ENCODE results near the gene LDLRAD4.

LDLRAD4 gene

GRCh38 chr18:13585379-13586153 is 367.0 kb downstream of the LDLRAD4 start:
- DNase-seq = no peak

- DNase-seq = no peak
Measured at GRCh38 chr18:13587001-13587400, 368.4 kb downstream of the LDLRAD4 start.

GRCh38 chr18:13587477-13587876 is 368.9 kb downstream of the LDLRAD4 start:
- DNase-seq = no peak

GRCh38 chr18:13587937-13588336 is 369.4 kb downstream of the LDLRAD4 start:
- no peak for DNase-seq

- DNase-seq = no peak
Measured at GRCh38 chr18:13589316-13589715, 370.8 kb downstream of the LDLRAD4 start.

GRCh38 chr18:13589943-13590342 is 371.4 kb downstream of the LDLRAD4 start:
- no peak for DNase-seq

GRCh38 chr18:13592246-13592645 is 373.7 kb downstream of the LDLRAD4 start:
- DNase-seq = no peak

GRCh38 chr18:13594551-13594950 is 376.0 kb downstream of the LDLRAD4 start:
- DNase-seq = no peak

- no peak for DNase-seq
Measured at GRCh38 chr18:13597068-13597467, 378.5 kb downstream of the LDLRAD4 start.

GRCh38 chr18:13598591-13598990 is 380.0 kb downstream of the LDLRAD4 start:
- DNase-seq = no peak

- no peak for DNase-seq
Measured at GRCh38 chr18:13599031-13599430, 380.5 kb downstream of the LDLRAD4 start.

- no peak for DNase-seq
Measured at GRCh38 chr18:13603304-13604019, 384.9 kb downstream of the LDLRAD4 start.

GRCh38 chr18:13604786-13605185 is 386.2 kb downstream of the LDLRAD4 start:
- no peak for DNase-seq

GRCh38 chr18:13605477-13605876 is 386.9 kb downstream of the LDLRAD4 start:
- DNase-seq = no peak

GRCh38 chr18:13605901-13606300 is 387.3 kb downstream of the LDLRAD4 start:
- DNase-seq = no peak

GRCh38 chr18:13606604-13607254 is 388.2 kb downstream of the LDLRAD4 start:
- no peak for DNase-seq

- peak; percentile 36 for DNase-seq
Measured at GRCh38 chr18:13608024-13608562, 389.5 kb downstream of the LDLRAD4 start.

GRCh38 chr18:13608791-13609532 is 390.4 kb downstream of the LDLRAD4 start:
- peak; percentile 39 for DNase-seq

GRCh38 chr18:13610555-13611141 is 392.1 kb downstream of the LDLRAD4 start:
- DNase-seq = no peak

GRCh38 chr18:13611142-13611600 is 392.6 kb downstream of the LDLRAD4 start:
- DNase-seq = peak; percentile 33

- no peak for DNase-seq
Measured at GRCh38 chr18:13611601-13612195, 393.1 kb downstream of the LDLRAD4 start.

Data from activated CD4-positive, alpha-beta T cell treated with anti-CD3 and anti-CD28 coated beads, Interleukin-2, amount 50 U/mL, for 1 hour (primary cell).